ENCODE results near the gene MEN1. TPM values are rescaled to one million over a fixed set of nuclear protein-coding genes. Genes with fewer than 3 reads are reported as not detected.

The MEN1 gene
- total RNA-seq (10 to 100 TPM; 14.5 to 18.0 TPM), polyA plus RNA-seq (10 to 100 TPM in 1 of 2 donors, 1 to 10 TPM in 1; 9.1 to 18.8 TPM)
- long read RNA-seq, donor 1, partial matches to known transcripts = 0 of 3 reads
- long read RNA-seq, donor 1, other reads (novel, unspliced or antisense) = 3 of 3 reads
- long read RNA-seq, donor 2, partial matches to known transcripts = 0 of 12 reads
- long read RNA-seq, donor 2, other reads (novel, unspliced or antisense) = 9 of 12 reads

- no peaks in the 10 kb centered on the region for H3K9me3 ChIP-seq (ENCODE audit: control insufficient read depth, low read length)
- H3K27me3 ChIP-seq (ENCODE audit: control insufficient read depth in 1 of 2, insufficient read depth in 2 of 2, low read length in 1 of 2) = no peaks in the 10 kb centered on the region
- peak; percentile 98 for DNase-seq
- H3K4me3 ChIP-seq (ENCODE audit: low read length in 2 of 2) = peak within 1 kb of the TSS; percentile 63 to 86
- peak; percentile 98 for ATAC-seq (ENCODE audit: low FRiP score)
- WGBS, 2 donors = 0% methylated on average over 45 to 46 of the region's 46 CpGs
- intact Hi-C loops (cut with DNase I) = no loop called here
- H3K27ac ChIP-seq (ENCODE audit: low read depth in 1 of 2, low read length in 2 of 2) = no peak within 1 kb of the TSS
- H3K4me1 ChIP-seq (ENCODE audit: control insufficient read depth in 1 of 2, insufficient read depth in 2 of 2, low read length in 2 of 2) = no peaks in the 10 kb centered on the region
- no peaks in the 10 kb centered on the region for H3K36me3 ChIP-seq (ENCODE audit: control insufficient read depth in 1 of 2, insufficient read depth in 2 of 2, low read length in 1 of 2)
These were observed at the start of gene MEN1 for GRCh38 chr11:64810271-64810890. MEN1 (minus strand) TSS chr11:64810551; CDS start chr11:64810109, 442 bp downstream.

- Histone ChIP-seq H3K4me3 (ENCODE audit: low read length in 2 of 2) (no peak overlapping the region), H3K9me3 (ENCODE audit: control insufficient read depth, low read length) (no peaks in the 10 kb centered on the region), H3K4me1 (ENCODE audit: control insufficient read depth in 1 of 2, insufficient read depth in 2 of 2, low read length in 2 of 2) (peaks cover 0 to 4% of the 10 kb centered on the region in 2 donors), H3K27ac (ENCODE audit: low read depth in 1 of 2, low read length in 2 of 2) (no peak overlapping the region), H3K27me3 (ENCODE audit: control insufficient read depth in 1 of 2, insufficient read depth in 2 of 2, low read length in 1 of 2) (no peaks in the 10 kb centered on the region), H3K36me3 (ENCODE audit: control insufficient read depth in 1 of 2, insufficient read depth in 2 of 2, low read length in 1 of 2) (no peaks in the 10 kb centered on the region)
- ATAC-seq (ENCODE audit: low FRiP score) (no peak), DNase-seq (peak in 1 of 2 donors; percentile 73)
- WGBS, 2 donors = 94 to 95% methylated on average over 33 of the region's 33 CpGs
- intact Hi-C loops (cut with DNase I) = no loop called here
These were observed 49.4 kb upstream of the MEN1 start for GRCh38 chr11:64859542-64860414.

GRCh38 chr11:64858467-64859263, 48.3 kb upstream of the MEN1 start:
- intact Hi-C loops (cut with DNase I) = no loop called here
- 48 to 61% methylated on average over 19 of the region's 19 CpGs for WGBS, 2 donors
- H3K9me3 ChIP-seq (ENCODE audit: control insufficient read depth, low read length) = no peaks in the 10 kb centered on the region
- H3K4me3 ChIP-seq (ENCODE audit: low read length in 2 of 2) = no peak overlapping the region
- H3K36me3 ChIP-seq (ENCODE audit: control insufficient read depth in 1 of 2, insufficient read depth in 2 of 2, low read length in 1 of 2) = peaks cover 0 to 4% of the 10 kb centered on the region in 2 donors
- no peaks in the 10 kb centered on the region for H3K27me3 ChIP-seq (ENCODE audit: control insufficient read depth in 1 of 2, insufficient read depth in 2 of 2, low read length in 1 of 2)
- no peak overlapping the region for H3K27ac ChIP-seq (ENCODE audit: low read depth in 1 of 2, low read length in 2 of 2)
- peaks cover 0 to 4% of the 10 kb centered on the region in 2 donors for H3K4me1 ChIP-seq (ENCODE audit: control insufficient read depth in 1 of 2, insufficient read depth in 2 of 2, low read length in 2 of 2)
- peak in 1 of 2 donors; percentile 75 for DNase-seq
- no peak for ATAC-seq (ENCODE audit: low FRiP score)

DNA sequence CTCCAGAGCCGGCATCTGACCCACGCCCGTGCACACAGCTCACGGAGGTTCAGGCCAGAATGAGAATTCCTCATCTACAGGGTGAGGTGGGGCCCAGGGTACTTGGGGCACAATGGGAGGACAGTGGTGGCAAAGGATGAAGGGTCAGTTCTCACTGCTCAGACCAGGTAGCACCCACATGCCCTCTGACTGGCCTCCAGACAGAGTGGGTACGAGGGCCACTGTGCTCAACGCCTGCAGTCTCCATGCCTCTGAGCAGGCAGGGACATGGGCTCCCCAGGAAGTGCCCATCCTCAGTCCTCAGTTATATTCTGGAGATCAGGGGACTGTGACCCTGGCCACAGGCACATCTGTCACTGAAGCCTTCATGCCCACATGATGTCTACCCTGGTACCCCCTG, 47.1 kb upstream of the MEN1 start:
- H3K27ac ChIP-seq (ENCODE audit: low read depth in 1 of 2, low read length in 2 of 2) = peak overlapping the region in 1 of 2 donors; percentile 2
- ATAC-seq (ENCODE audit: low FRiP score) = no peak
- intact Hi-C loops (cut with DNase I) = no loop called here
- no peaks in the 10 kb centered on the region for H3K27me3 ChIP-seq (ENCODE audit: control insufficient read depth in 1 of 2, insufficient read depth in 2 of 2, low read length in 1 of 2)
- peaks cover 0 to 4% of the 10 kb centered on the region in 2 donors for H3K4me1 ChIP-seq (ENCODE audit: control insufficient read depth in 1 of 2, insufficient read depth in 2 of 2, low read length in 2 of 2)
- WGBS, 2 donors = 91 to 96% methylated on average over 6 of the region's 6 CpGs
- no peak for DNase-seq
- no peak overlapping the region for H3K4me3 ChIP-seq (ENCODE audit: low read length in 2 of 2)
- H3K36me3 ChIP-seq (ENCODE audit: control insufficient read depth in 1 of 2, insufficient read depth in 2 of 2, low read length in 1 of 2) = peaks cover 2 to 5% of the 10 kb centered on the region in 2 donors
- H3K9me3 ChIP-seq (ENCODE audit: control insufficient read depth, low read length) = no peaks in the 10 kb centered on the region

DNA sequence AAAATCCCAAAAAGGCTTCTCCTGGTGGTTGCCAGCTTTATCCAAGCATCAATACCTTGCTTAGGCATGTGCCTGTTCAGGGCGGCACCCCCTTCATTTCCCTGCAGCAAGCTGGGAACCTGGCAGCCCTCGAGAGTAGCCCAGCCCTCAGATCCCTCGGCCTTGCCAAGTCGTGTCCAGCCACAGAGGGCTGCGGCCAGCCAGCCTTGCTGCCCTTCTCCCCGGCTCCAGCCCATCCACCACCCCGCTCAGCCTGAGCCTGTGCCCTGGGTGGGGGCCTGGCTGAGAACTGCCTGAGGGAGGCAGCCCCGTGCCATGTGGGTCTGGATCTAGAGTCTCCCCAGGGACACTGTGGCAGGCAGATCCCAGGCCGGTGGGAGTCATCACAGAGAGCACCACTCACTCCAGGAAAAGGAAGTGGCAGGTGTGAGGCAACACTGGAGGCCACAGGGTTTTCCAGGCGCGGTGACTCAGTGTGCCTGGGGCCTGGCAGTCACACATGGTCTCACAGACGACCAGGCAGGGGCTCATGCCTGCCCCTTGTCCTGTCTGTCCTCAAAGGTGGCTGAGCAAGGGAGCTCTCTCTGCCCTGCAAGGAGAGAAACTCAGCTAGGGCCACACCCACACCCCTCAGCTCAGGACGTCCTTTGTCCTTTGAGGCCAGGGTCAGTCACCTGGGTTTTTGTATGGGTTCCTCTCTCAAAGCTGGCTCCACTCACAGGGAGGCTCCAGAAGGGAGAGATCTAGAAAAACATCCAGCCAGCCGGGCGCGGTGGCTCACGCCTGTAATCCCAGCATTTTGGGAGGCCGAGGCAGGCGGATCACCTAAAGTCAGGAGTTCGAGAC, 46.3 kb upstream of the MEN1 start:
- no peaks in the 10 kb centered on the region for H3K9me3 ChIP-seq (ENCODE audit: control insufficient read depth, low read length)
- WGBS, 2 donors = 32 to 36% methylated on average over 19 to 20 of the region's 20 CpGs
- H3K36me3 ChIP-seq (ENCODE audit: control insufficient read depth in 1 of 2, insufficient read depth in 2 of 2, low read length in 1 of 2) = peaks cover 2 to 5% of the 10 kb centered on the region in 2 donors
- no peaks in the 10 kb centered on the region for H3K27me3 ChIP-seq (ENCODE audit: control insufficient read depth in 1 of 2, insufficient read depth in 2 of 2, low read length in 1 of 2)
- DNase-seq (peak; percentile 91 to 94), ATAC-seq (ENCODE audit: low FRiP score) (peak; percentile 79)
- peak overlapping the region; percentile 77 to 84 for H3K27ac ChIP-seq (ENCODE audit: low read depth in 1 of 2, low read length in 2 of 2)
- H3K4me1 ChIP-seq (ENCODE audit: control insufficient read depth in 1 of 2, insufficient read depth in 2 of 2, low read length in 2 of 2) = peaks cover 0 to 4% of the 10 kb centered on the region in 2 donors
- no peak overlapping the region for H3K4me3 ChIP-seq (ENCODE audit: low read length in 2 of 2)
- intact Hi-C loops (cut with DNase I) = no loop called here

GRCh38 chr11:64855596-64856304, 45.4 kb upstream of the MEN1 start:
- ATAC-seq (ENCODE audit: low FRiP score) = no peak
- WGBS, 2 donors = 72 to 78% methylated on average over 18 to 20 of the region's 22 CpGs
- DNase-seq = no peak
- intact Hi-C loops (cut with DNase I) = no loop called here
- Histone ChIP-seq H3K4me3 (ENCODE audit: low read length in 2 of 2) (no peak overlapping the region), H3K27ac (ENCODE audit: low read depth in 1 of 2, low read length in 2 of 2) (peak overlapping the region; percentile 77 to 84), H3K4me1 (ENCODE audit: control insufficient read depth in 1 of 2, insufficient read depth in 2 of 2, low read length in 2 of 2) (peaks cover 0 to 4% of the 10 kb centered on the region in 2 donors), H3K9me3 (ENCODE audit: control insufficient read depth, low read length) (no peaks in the 10 kb centered on the region), H3K27me3 (ENCODE audit: control insufficient read depth in 1 of 2, insufficient read depth in 2 of 2, low read length in 1 of 2) (no peaks in the 10 kb centered on the region), H3K36me3 (ENCODE audit: control insufficient read depth in 1 of 2, insufficient read depth in 2 of 2, low read length in 1 of 2) (peaks cover 2 to 5% of the 10 kb centered on the region in 2 donors)

All from aorta (tissue), 5 donors.